Pancreas (tissue), 10 donors: Measurements from ENCODE around the gene WWOX. TPM values are rescaled to one million over a fixed set of nuclear protein-coding genes. Genes with fewer than 3 reads are reported as not detected.

ENCODE experiments used
- ATAC-seq, 4 donors: fragments of 200-7000 bp; cut with Tn5 transposase; one replicate each; pipeline versions ENCODE4 v1.8.0 to v1.9.1; 2020; ENCODE audit warnings: mild to moderate bottlenecking in 4 of 4, moderate library complexity in 4 of 4
- DNase-seq, 6 donors: peaks; one replicate each; pipeline ENCODE4 v3.0.0-alpha.2; 2020
- FAIRE-seq: peaks from 2 replicates; lab custom pipeline; 2012; peaks lifted over from hg19 to GRCh38; lab: Jason Lieb, UNC
- H3K27ac ChIP-seq, 4 donors: fragments of 200-600 bp; sonication (generic); 1 replicate in 3 of 4; 2 replicates in 1 of 4; pipeline versions ENCODE4 v1.5.0 to v1.8.0; 2020
- H3K27me3 ChIP-seq, 4 donors: fragments of 200-600 bp; one replicate each; pipeline ENCODE4 v1.8.0; 2021
- H3K36me3 ChIP-seq, 3 donors: fragments of 200-600 bp; sonication (generic) in 1 of 3; one replicate each; pipeline versions ENCODE4 v1.5.0 to v1.8.0; 2020 to 2021
- H3K4me1 ChIP-seq, 3 donors: fragments of 200-600 bp; one replicate each; pipeline ENCODE4 v1.8.0; 2021
- H3K4me3 ChIP-seq, 4 donors: fragments of 200-600 bp; sonication (generic) in 2 of 4; one replicate each; pipeline versions ENCODE4 v1.5.0 to v1.8.0; 2020 to 2021
- H3K9me3 ChIP-seq, 4 donors: fragments of 200-600 bp; one replicate each; pipeline ENCODE4 v1.8.0; 2021
- WGBS, 2 donors: extraction: QIAGEN DNeasy Blood & Tissue Kit; methylation state at CpG; one replicate each; pipeline ENCODE4 v1.1.7; 2013; 5-methylcytosine and 5-hydroxymethylcytosine counted together
- intact Hi-C, 3 donors: fragments of 100-400 bp; cut with DNase I; formaldehyde crosslinking; loops; one replicate each; pipeline versions ENCODE4 v1.11.1 to v1.14.2; 2022
- polyA plus RNA-seq, 2 donors: library from polyadenylated mRNA; stranded (reverse); fragments of 200-250 nt; gene quantifications; one replicate each; pipeline ENCODE4 v1.2.3, GENCODE V29; 2013
- total RNA-seq, 6 donors: library from RNA; stranded (reverse); fragmentation: NEBNext Ultra II Directional in 4 of 6; extraction: Animal tissue kit (Norgen Biotek cat#: 25700) in 4 of 6; gene quantifications; one replicate each; pipeline versions ENCODE4 v1.2.1 to v1.2.4, GENCODE V29; 2021 to 2023
- TF ChIP-seq, protein P1 (sequence below), 4 donors: fragments of 200-600 bp; sonication (generic) in 3 of 4; IDR thresholded peaks; one replicate each; pipeline versions ENCODE4 v1.5.0 to v1.8.0; 2021; ENCODE audit warnings: antibody characterized with exemption in 4 of 4
- donor health status: healthy with polysubstance abuse.
- donor health status: DM: no; HTN: no; CAD: no; lungs with moderate emphysema.
- donor health status: DM: no; HTN: no; CAD: no.
- donor health status: control.
- donor health status: control.
- donor health status: Bipolar disorder and iron deficiency.
- donor health status: DM: yes; HTN: yes; CAD: no.
- donor health status: DM: no; HTN: no; CAD: no.
- donor health status: DM: no; HTN: no; CAD: no.
- donor health status: DM: yes; HTN: yes; CAD: no.

Gene WWOX
- total and polyA plus RNA-seq, 8 donors: 6.8 to 14.4 (median 10.8) TPM

DNA sequence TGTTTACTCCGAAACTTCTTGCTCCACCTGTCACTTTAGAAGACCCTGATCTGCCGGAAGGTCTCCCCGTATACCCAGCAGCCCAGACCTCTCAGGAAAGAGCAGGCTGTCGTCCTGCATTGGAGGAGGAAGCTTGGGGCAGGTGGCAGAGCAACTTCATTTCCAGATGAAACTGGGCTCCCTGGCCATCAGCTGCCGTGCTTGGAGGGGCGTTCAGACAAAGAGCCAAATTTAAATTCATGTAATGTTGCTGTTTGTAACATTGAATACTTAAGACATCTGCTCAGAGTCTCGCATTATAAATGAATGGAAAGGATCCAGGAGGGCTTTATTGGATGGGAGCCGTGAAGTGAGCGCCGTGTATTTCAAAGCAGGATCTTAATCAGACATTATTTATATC is 872.6 kb downstream of the WWOX start:
- FAIRE-seq: no peak
- Histone ChIP-seq H3K4me1 (no peaks in the 10 kb centered on the region), H3K27ac (no peak overlapping the region), H3K4me3 (no peak overlapping the region), H3K27me3 (no peaks in the 10 kb centered on the region), H3K9me3 (no peaks in the 10 kb centered on the region), H3K36me3 (no peaks in the 10 kb centered on the region)
- no peak for ATAC-seq
- 84 to 89% methylated on average over 10 of the region's 10 CpGs for WGBS, 2 donors
- intact Hi-C loops: no loop called here
- TF ChIP-seq, protein P1, sequence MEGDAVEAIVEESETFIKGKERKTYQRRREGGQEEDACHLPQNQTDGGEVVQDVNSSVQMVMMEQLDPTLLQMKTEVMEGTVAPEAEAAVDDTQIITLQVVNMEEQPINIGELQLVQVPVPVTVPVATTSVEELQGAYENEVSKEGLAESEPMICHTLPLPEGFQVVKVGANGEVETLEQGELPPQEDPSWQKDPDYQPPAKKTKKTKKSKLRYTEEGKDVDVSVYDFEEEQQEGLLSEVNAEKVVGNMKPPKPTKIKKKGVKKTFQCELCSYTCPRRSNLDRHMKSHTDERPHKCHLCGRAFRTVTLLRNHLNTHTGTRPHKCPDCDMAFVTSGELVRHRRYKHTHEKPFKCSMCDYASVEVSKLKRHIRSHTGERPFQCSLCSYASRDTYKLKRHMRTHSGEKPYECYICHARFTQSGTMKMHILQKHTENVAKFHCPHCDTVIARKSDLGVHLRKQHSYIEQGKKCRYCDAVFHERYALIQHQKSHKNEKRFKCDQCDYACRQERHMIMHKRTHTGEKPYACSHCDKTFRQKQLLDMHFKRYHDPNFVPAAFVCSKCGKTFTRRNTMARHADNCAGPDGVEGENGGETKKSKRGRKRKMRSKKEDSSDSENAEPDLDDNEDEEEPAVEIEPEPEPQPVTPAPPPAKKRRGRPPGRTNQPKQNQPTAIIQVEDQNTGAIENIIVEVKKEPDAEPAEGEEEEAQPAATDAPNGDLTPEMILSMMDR (IDR thresholded peaks at IDR 0.05): no peak
- no peak for DNase-seq

DNA sequence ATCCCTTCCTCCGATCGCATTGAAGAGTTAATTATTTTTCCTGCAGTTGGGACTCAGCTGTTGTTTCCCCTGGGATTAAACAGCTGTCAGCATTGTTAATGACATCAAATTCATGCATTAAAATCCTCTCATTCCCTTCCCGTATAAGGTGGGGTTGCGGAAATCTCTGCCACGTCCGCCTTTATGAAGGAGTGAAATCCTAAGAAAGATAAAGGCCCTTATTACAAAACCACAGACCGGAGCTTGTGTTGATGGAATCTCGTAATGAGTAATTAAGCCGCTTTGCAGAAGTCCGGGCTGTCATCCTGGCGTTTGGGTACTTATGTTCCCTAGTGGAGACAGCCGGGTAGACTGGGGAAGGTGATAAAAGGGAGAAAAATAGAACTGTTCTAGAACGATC is 873.5 kb downstream of the WWOX start:
- Histone ChIP-seq H3K4me1 (no peaks in the 10 kb centered on the region), H3K27ac (no peak overlapping the region), H3K9me3 (no peaks in the 10 kb centered on the region), H3K36me3 (no peaks in the 10 kb centered on the region), H3K27me3 (no peaks in the 10 kb centered on the region), H3K4me3 (no peak overlapping the region)
- 82% methylated on average over 13 of the region's 13 CpGs for WGBS, 2 donors
- FAIRE-seq (no peak), ATAC-seq (no peak), DNase-seq (no peak)
- TF ChIP-seq, protein P1 (IDR thresholded peaks at IDR 0.05): no peak
- intact Hi-C loops: no loop called here

DNA sequence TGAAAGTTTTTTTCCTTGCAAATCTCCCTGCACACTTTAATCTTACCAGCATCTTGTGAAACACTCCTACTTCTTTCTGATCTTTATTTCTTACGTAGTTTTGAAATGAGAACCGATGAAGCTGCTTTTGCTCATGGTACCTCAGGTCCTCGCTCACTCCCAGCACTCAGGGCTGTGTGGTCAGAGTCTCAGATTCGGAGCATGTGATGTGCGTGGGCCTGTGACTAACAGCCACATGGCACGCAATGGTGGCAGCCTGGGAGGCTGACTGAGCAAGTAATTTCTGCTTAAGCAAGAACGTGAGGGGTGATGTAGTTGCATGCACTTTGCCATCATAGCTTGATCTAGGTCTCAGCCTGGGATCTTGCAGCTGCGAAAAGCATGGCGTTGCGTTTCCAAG is 876.8 kb downstream of the WWOX start:
- no peak for ATAC-seq

DNA sequence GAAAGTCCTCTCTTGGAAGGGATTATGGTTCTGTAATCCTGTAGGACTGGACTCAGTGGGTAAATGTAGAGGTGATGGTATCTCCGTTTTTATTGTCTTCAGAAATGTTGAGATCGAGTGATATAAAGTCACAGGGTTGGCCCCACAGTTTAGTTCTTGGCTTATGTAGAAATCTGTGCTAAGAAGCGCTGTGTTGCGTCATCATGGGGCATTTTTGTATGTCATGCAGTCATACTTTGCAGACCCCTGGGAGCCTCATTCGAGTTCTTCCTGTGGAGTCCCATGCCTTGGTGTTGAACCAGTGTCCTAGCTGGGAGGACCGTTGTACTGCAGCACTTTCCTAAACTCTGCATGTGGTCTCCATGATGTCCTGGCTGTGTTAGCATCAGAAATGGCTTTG is 881.4 kb downstream of the WWOX start:
- FAIRE-seq: no peak
- Histone ChIP-seq H3K36me3 (no peaks in the 10 kb centered on the region), H3K4me1 (no peaks in the 10 kb centered on the region), H3K27ac (no peak overlapping the region), H3K27me3 (no peaks in the 10 kb centered on the region), H3K9me3 (no peaks in the 10 kb centered on the region), H3K4me3 (no peak overlapping the region)
- ATAC-seq: no peak
- intact Hi-C loops: no loop called here
- 83 to 89% methylated on average over 6 of the region's 6 CpGs for WGBS, 2 donors
- DNase-seq: no peak
- TF ChIP-seq, protein P1 (IDR thresholded peaks at IDR 0.05): no peak

More for the DNA sequence above, 876.8 kb downstream of the WWOX start:
- Histone ChIP-seq H3K27ac (no peak overlapping the region), H3K36me3 (no peaks in the 10 kb centered on the region), H3K4me1 (no peaks in the 10 kb centered on the region), H3K4me3 (no peak overlapping the region), H3K9me3 (no peaks in the 10 kb centered on the region), H3K27me3 (no peaks in the 10 kb centered on the region)
- no peak for FAIRE-seq
- no peak for DNase-seq
- intact Hi-C loops: no loop called here
- TF ChIP-seq, protein P1 (IDR thresholded peaks at IDR 0.05): no peak
- 92 to 98% methylated on average over 10 of the region's 10 CpGs for WGBS, 2 donors

DNA sequence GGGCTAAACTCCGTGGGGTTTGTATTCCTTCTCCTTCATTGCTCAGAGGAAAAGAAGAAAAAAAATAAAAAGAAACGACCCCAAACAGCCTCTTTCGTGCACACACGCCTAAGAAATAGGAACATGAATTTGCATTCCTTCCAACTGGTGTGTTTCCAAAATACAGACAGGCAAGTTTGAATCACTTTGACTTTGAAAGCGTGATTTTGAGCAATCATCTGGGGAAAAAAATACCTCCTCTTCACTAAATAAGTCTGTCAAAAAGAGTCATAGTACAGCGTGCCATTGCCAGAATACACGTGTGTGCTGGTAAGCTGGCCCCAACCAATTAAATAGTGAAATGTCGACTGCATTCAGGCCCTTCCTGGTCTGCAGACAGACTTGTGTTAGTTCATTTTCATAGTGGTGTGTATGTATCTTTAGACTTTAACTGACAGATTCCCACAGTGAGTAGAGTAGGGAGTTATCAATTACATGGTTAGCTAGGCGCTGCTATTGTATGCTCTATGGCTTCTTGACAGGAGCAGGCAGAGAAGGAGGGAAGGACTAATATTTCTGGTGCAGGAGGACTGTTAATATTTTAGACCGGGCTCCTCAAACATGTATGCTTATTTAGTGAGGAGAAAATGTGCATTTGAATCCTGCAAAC is 882.8 kb downstream of the WWOX start:
- DNase-seq (no peak), FAIRE-seq (no peak), ATAC-seq (no peak)
- no peak overlapping the region for H3K27ac ChIP-seq
- no peaks in the 10 kb centered on the region for H3K36me3 ChIP-seq
- 84 to 86% methylated on average over 10 of the region's 10 CpGs for WGBS, 2 donors
- no peak overlapping the region for H3K4me3 ChIP-seq
- intact Hi-C loops: no loop called here
- no peaks in the 10 kb centered on the region for H3K9me3 ChIP-seq
- H3K27me3 ChIP-seq: no peaks in the 10 kb centered on the region
- TF ChIP-seq, protein P1 (IDR thresholded peaks at IDR 0.05): no peak
- H3K4me1 ChIP-seq: no peaks in the 10 kb centered on the region
